Activated CD4-positive, alpha-beta memory T cell treated with anti-CD3 and anti-CD28 coated beads for 36 hours (primary cell): ENCODE results near the gene HSPH1. TPM values are rescaled to one million over a fixed set of nuclear protein-coding genes. Genes with fewer than 3 reads are reported as not detected.
"Not testable (repeated sequence)": the region's sequence is repeated elsewhere in the genome, so short reads cannot be mapped to it uniquely, and the experiment has no call there.

Source experiments
- CTCF ChIA-PET: fragments of 350-600 bp; sonication (Branson Sonifier 250); formaldehyde crosslinking; loops from one replicate; lab custom pipeline; 2021; ENCODE audit warnings: antibody characterized with exemption, inconsistent platforms; lab: Charles Lee
- POLR2A ChIA-PET: fragments of 350-600 bp; sonication (Branson Sonifier 250); formaldehyde crosslinking; loops from one replicate; lab custom pipeline; 2021; ENCODE audit warnings: antibody characterized with exemption; lab: Charles Lee
- DNase-seq: peaks from one replicate; pipeline ENCODE4 v3.0.0-alpha.2; 2020
- H3K27ac Mint-ChIP-seq: one replicate; pipeline ENCODE4 v1.8.0; 2021; ENCODE audit warnings: mixed read lengths
- H3K27me3 Mint-ChIP-seq: one replicate; pipeline ENCODE4 v1.8.0; 2021; ENCODE audit warnings: mixed read lengths
- H3K36me3 Mint-ChIP-seq: one replicate; pipeline ENCODE4 v1.8.0; 2021; ENCODE audit warnings: mixed read lengths
- H3K4me1 Mint-ChIP-seq: one replicate; pipeline ENCODE4 v1.8.0; 2021; ENCODE audit warnings: low read depth, mixed read lengths
- H3K4me3 Mint-ChIP-seq: one replicate; pipeline ENCODE4 v1.8.0; 2021; ENCODE audit warnings: mild to moderate bottlenecking, mixed read lengths
- H3K9me3 Mint-ChIP-seq: one replicate; pipeline ENCODE4 v1.8.0; 2021; ENCODE audit warnings: mixed read lengths
- intact Hi-C: fragments of 100-400 bp; cut with micrococcal nuclease; formaldehyde crosslinking; loops from one replicate; pipeline ENCODE4 v1.15.1; 2023
- total RNA-seq, 2 experiments: library from RNA; stranded (reverse); gene quantifications; one replicate each; pipeline ENCODE4 v1.2.3, GENCODE V29; 2021

Gene HSPH1
- total RNA-seq, 2 experiments from 2014 or later = 214 to 221 TPM

DNA sequence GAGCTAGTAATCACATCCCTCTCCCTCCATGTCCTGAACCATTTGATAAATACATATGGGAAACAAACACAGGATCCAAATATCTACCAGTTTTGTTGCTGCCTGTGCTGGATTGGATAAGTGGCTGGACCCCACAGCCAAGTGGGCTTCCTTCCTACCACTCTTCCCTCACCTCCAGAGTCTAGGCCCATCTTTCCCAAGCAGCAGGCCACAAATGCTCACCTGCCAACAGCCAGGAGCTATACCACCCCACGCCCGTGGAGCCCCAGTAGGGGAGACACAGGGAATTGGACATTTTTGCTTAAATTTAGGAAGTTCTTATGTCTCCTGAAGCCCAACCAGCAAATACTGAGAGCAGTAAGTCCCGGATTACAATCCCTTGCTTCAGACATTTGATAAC, 55.8 kb downstream of the HSPH1 start:
- H3K4me1 Mint-ChIP-seq = no peaks in the 10 kb centered on the region
- no peaks in the 10 kb centered on the region for H3K9me3 Mint-ChIP-seq
- H3K4me3 Mint-ChIP-seq = no peak overlapping the region
- CTCF ChIA-PET = interaction anchor here (0.8 kb wide), 1 partner anchor 56 kb away, joined by 3 read pairs; no protein-coding TSS in a partner anchor
- POLR2A ChIA-PET = no interaction called here
- H3K27ac Mint-ChIP-seq = no peak overlapping the region
- no peaks in the 10 kb centered on the region for H3K36me3 Mint-ChIP-seq
- intact Hi-C loops = no loop called here
- DNase-seq = no peak
- peaks cover 10% of the 10 kb centered on the region for H3K27me3 Mint-ChIP-seq

DNA sequence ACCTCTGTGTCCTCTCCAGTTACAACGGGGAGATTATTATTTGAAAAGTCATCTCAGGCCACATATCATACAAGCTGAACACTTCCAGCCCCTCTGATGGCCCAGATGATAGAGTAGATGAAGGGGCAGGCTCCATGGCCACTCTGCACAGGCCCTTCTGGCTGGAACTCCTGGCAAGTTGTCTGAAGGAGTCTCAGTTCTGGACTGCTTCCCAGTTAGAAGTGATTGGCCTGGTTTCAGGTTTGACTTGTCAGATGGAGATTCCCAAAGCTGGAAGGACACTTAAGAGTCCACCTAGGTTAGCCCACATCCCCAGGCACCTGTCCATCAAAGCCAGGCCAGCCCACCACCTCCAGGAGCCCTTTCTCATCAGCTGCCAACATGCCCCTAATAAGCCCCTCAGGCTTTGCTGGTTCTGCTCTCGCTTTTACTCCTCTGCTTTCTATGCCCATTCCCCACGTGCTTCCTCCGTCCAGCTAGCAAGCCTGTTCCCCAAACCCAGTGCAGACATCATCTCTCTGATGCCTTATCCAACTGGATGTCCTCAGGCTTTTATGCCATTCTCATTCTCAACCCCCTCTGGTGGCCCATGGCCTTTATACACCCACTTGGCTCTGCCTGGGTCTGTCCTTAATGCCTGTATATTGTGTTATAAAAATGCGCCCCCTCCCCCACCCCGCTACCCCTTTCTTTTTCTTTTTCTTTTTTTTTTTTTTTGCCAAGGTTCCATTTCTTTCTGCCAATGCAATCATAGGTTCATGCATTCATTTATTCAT, 56.5 kb downstream of the HSPH1 start:
- Mint-ChIP-seq H3K4me3 (no peak overlapping the region), H3K4me1 (no peaks in the 10 kb centered on the region), H3K27ac (no peak overlapping the region), H3K27me3 (peaks cover 14% of the 10 kb centered on the region), H3K9me3 (no peaks in the 10 kb centered on the region), H3K36me3 (no peaks in the 10 kb centered on the region)
- no peak for DNase-seq
- ChIA-PET CTCF (interaction anchor here (0.8 kb wide), 1 partner anchor 55 kb away, joined by 3 read pairs; no protein-coding TSS in a partner anchor), POLR2A (no interaction called here)
- intact Hi-C loops = no loop called here

DNA sequence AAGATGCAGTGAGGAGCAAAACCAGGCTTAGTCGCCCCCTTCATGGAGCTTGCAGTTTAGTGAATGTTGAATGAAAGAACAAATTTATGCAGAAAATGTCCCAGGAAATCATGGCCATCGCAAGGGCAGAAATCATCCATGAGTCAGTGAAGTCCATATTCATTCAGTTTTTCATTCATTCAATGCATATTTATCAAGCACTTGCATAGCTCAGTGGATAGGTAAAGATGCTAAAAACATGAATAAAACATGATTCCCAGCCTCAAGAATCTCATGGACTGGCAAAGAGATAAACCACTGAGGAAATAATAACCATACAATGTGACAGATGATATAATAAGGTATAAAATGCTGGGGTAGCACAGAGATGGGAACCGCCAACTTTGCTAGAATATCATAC, 58.8 kb downstream of the HSPH1 start:
- Mint-ChIP-seq H3K4me1 (no peaks in the 10 kb centered on the region), H3K27me3 (peaks cover 31% of the 10 kb centered on the region), H3K4me3 (no peak overlapping the region), H3K27ac (no peak overlapping the region), H3K36me3 (no peaks in the 10 kb centered on the region), H3K9me3 (no peaks in the 10 kb centered on the region)
- CTCF ChIA-PET = no interaction called here
- intact Hi-C loops = no loop called here
- POLR2A ChIA-PET = no interaction called here
- DNase-seq = no peak

DNA sequence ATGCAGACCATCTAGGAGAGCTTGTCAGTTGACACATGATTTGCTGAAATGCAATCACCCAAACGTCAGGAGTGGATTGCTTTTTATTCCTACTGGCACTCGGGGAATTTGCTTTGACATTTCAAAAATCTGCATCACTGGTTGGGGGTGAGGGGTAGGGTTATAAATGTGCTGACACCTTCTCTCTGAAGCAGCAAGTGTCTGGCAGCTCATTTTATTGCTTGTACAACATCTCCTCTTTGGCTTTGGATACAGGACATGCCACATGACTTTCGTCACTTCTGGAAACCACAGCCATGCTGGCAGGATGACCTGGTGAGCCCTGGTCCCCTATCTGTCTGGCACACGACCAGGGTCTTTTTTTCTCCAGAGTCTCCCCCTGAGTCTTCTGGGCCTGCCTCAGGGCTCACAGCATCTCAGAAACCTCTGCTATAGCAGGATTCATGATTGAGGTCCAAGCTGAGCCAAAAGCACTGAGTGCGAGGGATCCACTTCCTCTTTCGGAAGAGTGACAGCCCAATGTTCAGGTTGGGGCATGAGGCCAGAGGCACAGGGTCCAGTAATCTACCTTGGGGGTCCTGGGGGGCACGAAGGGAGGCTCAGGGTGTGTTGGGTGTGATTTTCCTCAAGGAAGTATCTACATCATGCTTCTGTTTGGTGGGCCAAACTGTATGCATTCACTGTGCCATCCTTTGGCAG, 60.1 kb downstream of the HSPH1 start:
- H3K27ac Mint-ChIP-seq = no peak overlapping the region
- intact Hi-C loops = no loop called here
- ChIA-PET CTCF (no interaction called here), POLR2A (no interaction called here)
- no peak for DNase-seq
- H3K4me1 Mint-ChIP-seq = no peaks in the 10 kb centered on the region
- H3K9me3 Mint-ChIP-seq = no peaks in the 10 kb centered on the region
- H3K4me3 Mint-ChIP-seq = no peak overlapping the region
- H3K27me3 Mint-ChIP-seq = peaks cover 36% of the 10 kb centered on the region
- H3K36me3 Mint-ChIP-seq = no peaks in the 10 kb centered on the region

DNA sequence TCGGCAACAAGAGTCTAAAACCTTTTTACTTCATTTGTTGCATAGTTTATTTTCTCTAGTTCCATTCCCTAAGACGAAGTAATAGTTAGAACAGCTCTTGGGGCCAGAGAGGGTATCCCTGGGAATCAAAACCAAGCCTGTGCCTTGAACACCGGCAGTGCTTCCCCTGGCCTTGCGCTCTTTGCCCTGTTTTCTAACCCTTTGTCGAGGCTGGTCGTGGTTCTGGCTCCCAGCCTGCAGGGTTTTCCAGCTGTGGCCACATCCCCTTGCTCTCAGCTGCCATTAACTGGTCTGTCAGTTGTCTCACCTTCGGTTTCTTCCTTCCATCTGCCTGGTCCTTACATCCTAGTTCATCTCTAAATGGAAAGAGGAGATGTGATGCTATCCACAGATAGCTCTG, 61.0 kb downstream of the HSPH1 start:
- H3K36me3 Mint-ChIP-seq = no peaks in the 10 kb centered on the region
- H3K4me3 Mint-ChIP-seq = no peak overlapping the region
- H3K27ac Mint-ChIP-seq = no peak overlapping the region
- intact Hi-C loops = no loop called here
- H3K4me1 Mint-ChIP-seq = no peaks in the 10 kb centered on the region
- H3K27me3 Mint-ChIP-seq = peaks cover 36% of the 10 kb centered on the region
- H3K9me3 Mint-ChIP-seq = no peaks in the 10 kb centered on the region
- DNase-seq = no peak
- CTCF ChIA-PET = no interaction called here
- POLR2A ChIA-PET = no interaction called here

DNA sequence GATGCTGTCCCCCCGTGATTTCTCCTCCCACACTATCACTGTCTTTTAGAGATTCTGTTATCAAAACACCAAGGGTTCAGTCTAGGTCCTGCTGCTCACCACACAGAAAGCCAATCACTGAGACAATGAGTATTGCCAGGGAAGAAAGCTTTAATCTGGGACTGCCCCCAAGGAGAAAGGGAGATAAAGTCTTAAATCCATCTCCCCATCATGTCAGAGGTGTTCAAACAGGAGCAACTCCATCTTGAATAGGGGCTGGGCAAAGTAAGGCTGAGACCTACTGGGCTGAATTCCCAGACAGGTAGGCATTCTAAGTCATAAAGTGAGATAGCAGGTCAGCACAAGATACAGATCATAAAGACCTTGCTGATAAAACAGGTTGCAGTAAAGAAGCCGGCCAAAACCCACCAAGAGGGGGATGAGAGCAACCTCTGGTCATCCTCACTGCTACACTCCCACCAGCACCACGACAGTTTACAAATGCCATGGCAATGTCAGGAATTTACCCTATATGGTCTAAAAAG, 63.7 kb downstream of the HSPH1 start:
- CTCF ChIA-PET, H3K4me1 Mint-ChIP-seq, H3K9me3 Mint-ChIP-seq, H3K4me3 Mint-ChIP-seq, H3K36me3 Mint-ChIP-seq, DNase-seq, H3K27ac Mint-ChIP-seq, intact Hi-C loops, POLR2A ChIA-PET: not testable (repeated sequence)
- H3K27me3 Mint-ChIP-seq = peaks cover 37% of the 10 kb centered on the region

DNA sequence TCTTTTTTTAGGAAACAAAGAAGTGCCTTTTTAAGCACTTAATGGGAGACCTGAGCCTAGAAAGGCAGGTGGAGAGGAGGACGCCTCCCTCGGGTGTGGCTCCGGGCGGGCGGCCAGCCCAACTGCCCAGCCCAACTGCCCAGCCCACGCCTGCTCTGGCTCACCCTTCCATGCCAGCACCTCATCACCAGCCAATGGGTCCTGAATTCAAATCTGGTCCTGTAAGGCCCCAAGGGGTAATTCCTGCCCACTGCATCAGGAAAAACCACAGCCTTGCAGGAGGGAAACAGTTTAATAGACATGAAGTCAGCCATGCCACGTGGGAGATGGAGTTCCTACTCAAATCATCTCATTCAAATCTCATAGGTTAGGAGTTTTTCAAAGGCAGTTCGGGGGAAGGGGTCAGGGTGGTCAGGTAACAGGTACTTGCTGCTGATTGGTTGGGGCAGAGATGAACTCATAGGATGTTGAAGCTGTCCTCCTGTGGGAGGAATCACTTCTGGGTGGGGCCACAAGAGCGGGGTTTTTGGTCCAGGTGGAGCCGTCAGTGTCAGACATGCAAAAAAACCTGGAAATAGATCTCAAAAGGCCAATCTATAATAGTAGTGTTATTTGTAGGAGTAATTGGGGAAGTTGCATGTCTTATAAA, 64.9 kb downstream of the HSPH1 start:
- no peak overlapping the region for H3K4me3 Mint-ChIP-seq
- DNase-seq = no peak
- H3K36me3 Mint-ChIP-seq = no peaks in the 10 kb centered on the region
- peaks cover 35% of the 10 kb centered on the region for H3K27me3 Mint-ChIP-seq
- no peak overlapping the region for H3K27ac Mint-ChIP-seq
- intact Hi-C loops = no loop called here
- CTCF ChIA-PET = no interaction called here
- POLR2A ChIA-PET = no interaction called here
- H3K4me1 Mint-ChIP-seq = no peaks in the 10 kb centered on the region
- H3K9me3 Mint-ChIP-seq = no peaks in the 10 kb centered on the region

DNA sequence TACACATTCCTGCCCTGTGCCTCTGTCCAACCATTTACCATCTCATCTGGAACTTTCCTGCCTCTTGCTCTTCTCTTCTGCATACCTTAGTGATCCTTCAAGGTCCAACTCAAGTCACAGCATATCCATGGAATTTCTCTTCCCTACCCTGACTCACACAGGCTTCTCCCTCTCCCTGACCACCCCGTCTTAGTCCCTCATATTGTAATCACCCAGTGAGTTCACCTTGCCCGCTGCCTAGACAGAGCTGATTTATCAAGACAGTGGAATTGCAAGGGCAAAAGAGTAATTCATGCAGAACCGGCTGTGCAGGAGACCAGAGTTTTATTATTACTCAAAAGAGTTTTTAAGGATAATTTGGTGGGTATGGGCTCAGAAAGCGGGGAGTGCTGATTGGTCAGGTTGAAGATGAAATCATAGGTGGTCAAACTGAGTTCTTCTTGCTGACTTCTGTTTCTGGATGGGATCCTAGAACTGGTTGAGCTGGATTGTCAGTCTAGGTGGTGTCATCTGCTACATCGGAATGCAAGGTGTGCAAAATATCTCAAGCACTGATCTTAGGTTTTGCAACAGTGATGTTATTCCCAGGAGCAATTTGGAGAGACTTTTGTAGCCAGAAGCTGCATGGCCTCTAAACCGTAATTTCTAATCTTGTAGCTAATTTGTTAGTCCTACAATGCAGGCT, 67.2 kb downstream of the HSPH1 start:
- ChIA-PET POLR2A (no interaction called here), CTCF (no interaction called here)
- Mint-ChIP-seq H3K27me3 (peaks cover 20% of the 10 kb centered on the region), H3K27ac (no peak overlapping the region), H3K4me1 (no peaks in the 10 kb centered on the region), H3K4me3 (no peak overlapping the region), H3K36me3 (no peaks in the 10 kb centered on the region), H3K9me3 (no peaks in the 10 kb centered on the region)
- DNase-seq = no peak
- intact Hi-C loops = no loop called here

DNA sequence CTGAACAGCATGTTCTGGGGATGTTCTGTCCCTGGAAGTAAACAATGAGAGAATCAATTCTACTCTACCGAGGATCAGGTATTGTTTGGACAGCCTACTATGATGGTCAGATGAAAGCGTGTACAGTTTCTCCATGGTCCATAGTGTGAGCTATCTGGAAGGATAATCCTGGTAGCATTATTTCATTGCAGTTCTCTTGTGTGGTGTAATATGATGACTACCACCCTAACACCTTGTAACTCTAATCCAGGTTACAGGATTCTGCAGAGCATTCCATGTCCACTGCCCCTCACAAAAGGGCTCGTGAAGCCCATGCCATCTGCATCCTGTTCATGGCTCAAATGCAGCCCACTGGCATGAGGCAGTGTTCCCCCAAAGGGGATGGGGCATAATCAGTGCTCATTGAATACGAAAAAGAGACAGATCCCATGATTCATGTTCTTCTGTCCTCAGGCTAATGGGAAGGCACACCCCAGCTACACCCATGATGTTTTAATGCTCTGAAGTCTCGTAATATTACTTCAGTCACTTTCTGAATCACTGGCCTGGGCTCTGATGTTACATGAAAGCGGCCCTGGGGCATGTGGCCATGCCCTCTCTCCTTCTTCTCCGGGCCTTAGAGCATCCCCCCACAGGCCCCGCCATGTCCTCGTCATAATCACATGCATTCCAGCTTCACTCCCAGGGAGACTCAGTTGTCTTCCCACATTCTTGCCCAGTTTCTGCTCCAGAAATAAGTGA, 68.4 kb downstream of the HSPH1 start:
- no peak for DNase-seq
- Mint-ChIP-seq H3K27me3 (peaks cover 12% of the 10 kb centered on the region), H3K36me3 (no peaks in the 10 kb centered on the region), H3K9me3 (no peaks in the 10 kb centered on the region), H3K4me3 (no peak overlapping the region), H3K4me1 (no peaks in the 10 kb centered on the region), H3K27ac (no peak overlapping the region)
- intact Hi-C loops = no loop called here
- ChIA-PET CTCF (interaction anchor here (0.7 kb wide), 1 partner anchor 49 kb away, joined by 3 read pairs; no protein-coding TSS in a partner anchor), POLR2A (no interaction called here)

DNA sequence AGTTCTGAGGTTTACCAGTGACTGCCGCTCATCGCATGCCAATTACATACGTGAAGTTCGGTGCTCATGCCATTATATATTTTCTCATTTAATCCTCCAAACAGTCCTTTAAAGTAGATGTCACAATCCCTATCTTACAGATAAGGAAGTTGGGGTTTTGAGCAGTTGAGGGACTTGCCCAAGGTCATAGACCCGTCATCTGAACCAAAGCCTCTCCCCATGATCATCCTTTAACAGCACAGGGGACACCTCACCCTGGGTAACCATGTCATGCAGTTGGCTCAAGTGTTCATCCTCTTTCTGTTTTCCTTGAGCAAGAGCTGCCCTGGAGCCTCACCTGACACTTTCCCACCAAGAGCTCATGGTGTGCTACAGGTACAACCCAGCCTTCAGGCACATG, 69.1 kb downstream of the HSPH1 start:
- no peaks in the 10 kb centered on the region for H3K4me1 Mint-ChIP-seq
- H3K4me3 Mint-ChIP-seq = no peak overlapping the region
- ChIA-PET CTCF (interaction anchor here (0.7 kb wide), 1 partner anchor 48 kb away, joined by 3 read pairs; no protein-coding TSS in a partner anchor), POLR2A (no interaction called here)
- H3K27ac Mint-ChIP-seq = no peak overlapping the region
- H3K36me3 Mint-ChIP-seq = no peaks in the 10 kb centered on the region
- no peaks in the 10 kb centered on the region for H3K9me3 Mint-ChIP-seq
- intact Hi-C loops = no loop called here
- DNase-seq = no peak
- peaks cover 8% of the 10 kb centered on the region for H3K27me3 Mint-ChIP-seq

DNA sequence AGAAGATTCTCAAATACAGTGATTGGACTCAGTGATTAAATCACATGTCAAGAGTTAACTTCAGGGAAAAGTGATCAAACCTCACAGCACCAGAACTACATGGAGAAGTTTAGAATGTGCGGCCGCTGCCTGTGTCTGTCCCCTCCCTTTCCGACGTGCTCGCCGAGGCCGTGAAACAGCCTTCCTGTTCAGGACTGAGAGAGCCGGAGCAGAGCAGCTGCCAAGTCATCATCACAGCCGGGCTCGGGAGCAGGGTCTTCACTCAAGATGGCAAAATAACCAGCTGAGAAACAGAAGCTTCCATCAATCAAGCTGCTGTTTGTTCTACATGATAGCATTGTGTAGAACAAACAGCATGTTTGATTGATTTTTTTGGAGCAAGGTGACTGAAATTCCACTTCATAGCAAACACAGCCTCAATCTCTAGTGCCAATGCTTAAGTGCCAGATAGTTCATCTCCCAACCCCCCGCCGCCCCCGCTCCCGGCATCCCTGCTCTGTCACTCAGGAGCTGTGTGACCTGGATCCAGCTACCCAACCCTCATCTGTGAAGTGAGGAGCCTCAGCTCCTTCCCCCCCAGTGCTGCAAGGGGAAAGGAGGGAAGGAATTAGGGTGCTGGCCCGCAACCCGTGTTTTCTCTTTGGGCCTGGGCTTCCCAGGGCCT, 70.6 kb downstream of the HSPH1 start:
- Mint-ChIP-seq H3K27ac (no peak overlapping the region), H3K4me1 (no peaks in the 10 kb centered on the region), H3K4me3 (no peak overlapping the region), H3K36me3 (no peaks in the 10 kb centered on the region), H3K27me3 (peaks cover 7% of the 10 kb centered on the region), H3K9me3 (no peaks in the 10 kb centered on the region)
- ChIA-PET CTCF (no interaction called here), POLR2A (interaction anchor here (1.2 kb wide), 1 partner anchor 41 kb away, joined by 3 read pairs; no protein-coding TSS in a partner anchor)
- DNase-seq = no peak
- intact Hi-C loops = no loop called here
